CD4-positive, CD25-positive, alpha-beta regulatory T cell (primary cell): ENCODE measurements around the gene ABCG5. TPM values are rescaled to one million over a fixed set of nuclear protein-coding genes. Genes with fewer than 3 reads are reported as not detected.

Experiments
- ATAC-seq, 2 donors: fragments of 150-1000 bp; cut with Tn5 transposase; one replicate each; pipeline ENCODE4 v1.10.0; 2021; ENCODE audit warnings: low read depth in 2 of 2, moderate number of reproducible peaks in 2 of 2, moderate library complexity in 1 of 2
- DNase-seq, 3 donors: peaks; one replicate each; pipeline versions ENCODE4 v3.0.0 to v3.0.0-alpha.2; 2012 to 2022; ENCODE audit warnings: mixed read lengths in 1 of 3
- H3K27ac ChIP-seq: one replicate; pipeline ENCODE4 v1.7.0; 2013; ENCODE audit warnings: mild to moderate bottlenecking, low read length; ENCODE audit not compliant: insufficient read depth, poor library complexity, severe bottlenecking
- H3K27me3 ChIP-seq: one replicate; pipeline ENCODE4 v1.7.0; 2013; ENCODE audit warnings: low read length; ENCODE audit not compliant: control insufficient read depth, insufficient read depth
- H3K36me3 ChIP-seq: one replicate; pipeline ENCODE4 v1.7.0; 2013; ENCODE audit warnings: mild to moderate bottlenecking, low read length, moderate library complexity; ENCODE audit not compliant: control insufficient read depth, insufficient read depth
- H3K4me1 ChIP-seq: 2 replicates; pipeline ENCODE4 v1.7.0; 2013; ENCODE audit warnings: mild to moderate bottlenecking, low read length; ENCODE audit not compliant: insufficient read depth, control insufficient read depth, poor library complexity, severe bottlenecking
- H3K4me3 ChIP-seq: one replicate; pipeline ENCODE4 v1.7.0; 2013; ENCODE audit warnings: low read depth, mild to moderate bottlenecking, low read length, moderate library complexity
- H3K9me3 ChIP-seq, 2 experiments: 1 replicate in 1 of 2; 2 replicates in 1 of 2; pipeline ENCODE4 v1.7.0; 2013; ENCODE audit warnings: low read length in 2 of 2, mild to moderate bottlenecking in 1 of 2, moderate library complexity in 1 of 2; ENCODE audit not compliant: control insufficient read depth in 2 of 2
- H3K27ac Mint-ChIP-seq, 3 donors: one replicate each; pipeline ENCODE4 v1.8.0; 2020 to 2022; ENCODE audit warnings: mild to moderate bottlenecking in 3 of 3, mixed read lengths in 3 of 3, moderate library complexity in 2 of 3
- H3K27me3 Mint-ChIP-seq: one replicate; pipeline ENCODE4 v1.8.0; 2022; ENCODE audit warnings: mild to moderate bottlenecking, mixed read lengths
- H3K36me3 Mint-ChIP-seq: one replicate; pipeline ENCODE4 v1.8.0; 2020; ENCODE audit warnings: mixed read lengths
- H3K4me1 Mint-ChIP-seq, 4 donors: one replicate each; pipeline ENCODE4 v1.8.0; 2020 to 2022; ENCODE audit warnings: mixed read lengths in 4 of 4, mild to moderate bottlenecking in 1 of 4
- H3K4me3 Mint-ChIP-seq, 4 donors: one replicate each; pipeline ENCODE4 v1.8.0; 2020 to 2022; ENCODE audit warnings: mild to moderate bottlenecking in 4 of 4, mixed read lengths in 4 of 4, moderate library complexity in 3 of 4
- H3K9me3 Mint-ChIP-seq, 7 donors: one replicate each; pipeline ENCODE4 v1.8.0; 2020 to 2022; ENCODE audit warnings: mixed read lengths in 7 of 7, mild to moderate bottlenecking in 3 of 7, moderate library complexity in 2 of 7
- polyA plus RNA-seq, 4 donors: library from polyadenylated mRNA; unstranded; fragments of 300-500 nt; fragmentation: Illumina TruSeq; gene quantifications; one replicate each; pipeline ENCODE4 v1.2.3, GENCODE V29; 2021
- total RNA-seq: library from RNA; stranded (reverse); gene quantifications from one replicate; pipeline ENCODE4 v1.2.3, GENCODE V29; 2022

ABCG5 gene
- total and polyA plus RNA-seq, 5 donors from 2014 or later: not detected

- H3K27ac Mint-ChIP-seq: no peak overlapping the region
- no peak overlapping the region for H3K4me3 Mint-ChIP-seq
- Histone ChIP-seq H3K4me1 (no peaks in the 10 kb centered on the region), H3K36me3 (no peaks in the 10 kb centered on the region), H3K9me3 (no peaks in the 10 kb centered on the region), H3K27ac (no peak overlapping the region), H3K4me3 (no peak overlapping the region), H3K27me3 (no peaks in the 10 kb centered on the region)
- peaks cover 4% of the 10 kb centered on the region for H3K27me3 Mint-ChIP-seq
- no peaks in the 10 kb centered on the region for H3K36me3 Mint-ChIP-seq
- no peak for DNase-seq
- H3K9me3 Mint-ChIP-seq: no peaks in the 10 kb centered on the region
- no peak for ATAC-seq
- peaks cover 0 to 4% (median 0%) of the 10 kb centered on the region in 4 donors for H3K4me1 Mint-ChIP-seq
These were observed 26.6 kb downstream of the ABCG5 start for GRCh38 chr2:43812006-43812405.

GRCh38 chr2:43810888-43811287 is 27.8 kb downstream of the ABCG5 start:
- DNase-seq: no peak
- no peaks in the 10 kb centered on the region for H3K9me3 Mint-ChIP-seq
- no peaks in the 10 kb centered on the region for H3K27me3 ChIP-seq
- no peaks in the 10 kb centered on the region for H3K36me3 ChIP-seq
- no peak overlapping the region for H3K4me3 ChIP-seq
- peaks cover 4% of the 10 kb centered on the region for H3K27me3 Mint-ChIP-seq
- peaks cover 5% of the 10 kb centered on the region for H3K36me3 Mint-ChIP-seq
- no peak overlapping the region for H3K27ac Mint-ChIP-seq
- no peak for ATAC-seq
- peaks cover 0 to 4% (median 0%) of the 10 kb centered on the region in 4 donors for H3K4me1 Mint-ChIP-seq
- H3K4me1 ChIP-seq: no peaks in the 10 kb centered on the region
- no peak overlapping the region for H3K4me3 Mint-ChIP-seq
- H3K9me3 ChIP-seq: no peaks in the 10 kb centered on the region
- no peak overlapping the region for H3K27ac ChIP-seq

- Mint-ChIP-seq H3K9me3 (no peaks in the 10 kb centered on the region), H3K27ac (no peak overlapping the region)
- H3K9me3 ChIP-seq: no peaks in the 10 kb centered on the region
These were observed 28.2 kb downstream of the ABCG5 start for GRCh38 chr2:43810452-43810851.

GRCh38 chr2:43806719-43807031 is 32.0 kb downstream of the ABCG5 start:
- ATAC-seq (no peak), DNase-seq (no peak)
- H3K4me3 Mint-ChIP-seq: no peak overlapping the region
- no peak overlapping the region for H3K4me3 ChIP-seq
- H3K4me1 ChIP-seq: no peaks in the 10 kb centered on the region
- no peaks in the 10 kb centered on the region for H3K36me3 ChIP-seq
- H3K36me3 Mint-ChIP-seq: peaks cover 17% of the 10 kb centered on the region
- H3K27ac Mint-ChIP-seq: no peak overlapping the region
- H3K27ac ChIP-seq: no peak overlapping the region
- H3K9me3 ChIP-seq: no peaks in the 10 kb centered on the region
- no peaks in the 10 kb centered on the region for H3K27me3 ChIP-seq
- H3K9me3 Mint-ChIP-seq: no peaks in the 10 kb centered on the region
- H3K4me1 Mint-ChIP-seq: no peaks in the 10 kb centered on the region
- H3K27me3 Mint-ChIP-seq: no peaks in the 10 kb centered on the region

More at GRCh38 chr2:43810452-43810851, 28.2 kb downstream of the ABCG5 start:
- H3K4me3 ChIP-seq: no peak overlapping the region
- DNase-seq: no peak
- no peak for ATAC-seq
- Mint-ChIP-seq H3K36me3 (peaks cover 7% of the 10 kb centered on the region), H3K4me1 (peaks cover 0 to 3% (median 0%) of the 10 kb centered on the region in 4 donors), H3K4me3 (no peak overlapping the region), H3K27me3 (no peaks in the 10 kb centered on the region)
- no peaks in the 10 kb centered on the region for H3K36me3 ChIP-seq
- no peaks in the 10 kb centered on the region for H3K27me3 ChIP-seq
- no peaks in the 10 kb centered on the region for H3K4me1 ChIP-seq
- H3K27ac ChIP-seq: no peak overlapping the region

- Histone ChIP-seq H3K27me3 (no peaks in the 10 kb centered on the region), H3K4me1 (no peaks in the 10 kb centered on the region), H3K36me3 (no peaks in the 10 kb centered on the region), H3K9me3 (no peaks in the 10 kb centered on the region), H3K4me3 (no peak overlapping the region), H3K27ac (no peak overlapping the region)
- H3K4me3 Mint-ChIP-seq: no peak overlapping the region
- no peaks in the 10 kb centered on the region for H3K9me3 Mint-ChIP-seq
- H3K27ac Mint-ChIP-seq: no peak overlapping the region
- H3K27me3 Mint-ChIP-seq: no peaks in the 10 kb centered on the region
- no peaks in the 10 kb centered on the region for H3K4me1 Mint-ChIP-seq
- DNase-seq (no peak), ATAC-seq (no peak)
- peaks cover 17% of the 10 kb centered on the region for H3K36me3 Mint-ChIP-seq
These were observed 35.5 kb downstream of the ABCG5 start for GRCh38 chr2:43803113-43803512.

GRCh38 chr2:43802135-43802534 is 36.5 kb downstream of the ABCG5 start:
- Histone ChIP-seq H3K27ac (no peak overlapping the region), H3K4me1 (no peaks in the 10 kb centered on the region), H3K36me3 (no peaks in the 10 kb centered on the region), H3K9me3 (no peaks in the 10 kb centered on the region), H3K27me3 (no peaks in the 10 kb centered on the region), H3K4me3 (no peak overlapping the region)
- ATAC-seq (no peak), DNase-seq (no peak)
- Mint-ChIP-seq H3K36me3 (peaks cover 17% of the 10 kb centered on the region), H3K27ac (no peak overlapping the region), H3K4me1 (no peaks in the 10 kb centered on the region), H3K9me3 (no peaks in the 10 kb centered on the region), H3K27me3 (no peaks in the 10 kb centered on the region), H3K4me3 (no peak overlapping the region)

GRCh38 chr2:43800894-43801293 is 37.7 kb downstream of the ABCG5 start:
- H3K27ac ChIP-seq: no peak overlapping the region
- H3K4me1 ChIP-seq: no peaks in the 10 kb centered on the region
- Mint-ChIP-seq H3K36me3 (peaks cover 12% of the 10 kb centered on the region), H3K27ac (no peak overlapping the region), H3K27me3 (no peaks in the 10 kb centered on the region), H3K4me1 (no peaks in the 10 kb centered on the region), H3K9me3 (peaks cover 0 to 1% (median 0%) of the 10 kb centered on the region in 7 donors), H3K4me3 (no peak overlapping the region)
- ATAC-seq (no peak), DNase-seq (no peak)
- H3K9me3 ChIP-seq: no peaks in the 10 kb centered on the region
- H3K4me3 ChIP-seq: no peak overlapping the region
- H3K27me3 ChIP-seq: no peaks in the 10 kb centered on the region
- no peaks in the 10 kb centered on the region for H3K36me3 ChIP-seq

GRCh38 chr2:43798300-43798699 is 40.3 kb downstream of the ABCG5 start:
- H3K27me3 Mint-ChIP-seq: peaks cover 5% of the 10 kb centered on the region
- H3K4me1 ChIP-seq: no peaks in the 10 kb centered on the region
- no peak overlapping the region for H3K27ac ChIP-seq
- no peak overlapping the region for H3K4me3 ChIP-seq
- H3K27ac Mint-ChIP-seq: no peak overlapping the region
- ATAC-seq (no peak), DNase-seq (no peak)
- no peaks in the 10 kb centered on the region for H3K36me3 ChIP-seq
- H3K4me1 Mint-ChIP-seq: no peaks in the 10 kb centered on the region
- no peak overlapping the region for H3K4me3 Mint-ChIP-seq
- H3K36me3 Mint-ChIP-seq: peaks cover 5% of the 10 kb centered on the region
- H3K9me3 Mint-ChIP-seq: peaks cover 0 to 2% (median 0%) of the 10 kb centered on the region in 7 donors
- no peaks in the 10 kb centered on the region for H3K27me3 ChIP-seq
- H3K9me3 ChIP-seq: no peaks in the 10 kb centered on the region
